Endometrial microvascular endothelial cells (primary cell): ENCODE data around the gene ALOX12B. TPM values are rescaled to one million over a fixed set of nuclear protein-coding genes. Genes with fewer than 3 reads are reported as not detected.
"Not testable (repeated sequence)": the region's sequence is repeated elsewhere in the genome, so short reads cannot be mapped to it uniquely, and the experiment has no call there.

Experiments
- in situ Hi-C: cut with HindIII; loops from 2 replicates; pipeline ENCODE4 v1.10.0; 2017; ENCODE audit warnings: low sequenced_read_pairs, low pct_unique_long_range_greater_than_20kb; ENCODE audit errors: inconsistent ontology term
- total RNA-seq: library from RNA; depleted of rRNA; stranded (reverse); fragments of >200 nt; gene quantifications from one replicate; pipeline ENCODE4 v1.2.3, GENCODE V29; 2015; ENCODE audit errors: inconsistent ontology term

The ALOX12B gene
- total RNA-seq, 1 donor from 2014 or later = not detected

DNA sequence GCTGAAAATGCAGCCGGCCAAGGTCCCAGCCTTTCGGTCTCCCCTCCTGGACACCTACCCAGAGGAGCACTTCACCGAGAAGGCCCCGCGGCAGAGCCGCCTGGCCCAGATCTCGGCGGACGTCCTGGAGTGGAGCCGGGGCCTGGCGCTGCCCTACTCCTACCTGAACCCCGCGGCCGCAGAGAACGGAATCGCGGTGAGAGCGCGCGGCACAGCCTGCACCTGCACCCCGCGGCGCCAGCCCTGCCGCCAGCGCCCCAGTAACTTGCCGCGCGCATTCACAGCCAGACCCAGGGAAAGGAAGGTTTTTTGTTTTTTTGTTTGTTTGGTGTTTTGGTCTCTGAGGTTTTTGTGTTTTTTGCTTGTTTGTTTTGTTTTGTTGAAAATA, 15.2 kb downstream of the ALOX12B start:
- in situ Hi-C loops = no loop called here

DNA sequence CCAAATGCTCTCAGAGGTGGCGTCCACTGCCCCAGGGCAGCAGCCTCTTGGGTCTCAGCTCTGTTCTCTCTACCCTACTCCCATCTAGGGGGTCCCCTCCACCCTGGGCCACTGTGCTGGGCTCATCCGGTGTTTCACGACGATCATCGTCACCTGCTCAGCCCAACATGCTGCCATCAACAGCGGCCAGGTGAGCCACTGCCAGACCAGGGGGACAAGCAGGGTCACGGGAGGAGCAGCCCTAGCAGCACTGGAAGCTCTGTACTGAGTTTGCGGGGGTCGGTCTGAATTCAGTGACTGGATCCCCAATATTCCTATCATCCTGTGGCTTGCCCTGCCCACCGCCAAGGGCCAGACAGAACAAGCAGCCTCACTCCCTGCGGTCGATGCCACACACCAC, 16.0 kb downstream of the ALOX12B start:
- in situ Hi-C loops = no loop called here

DNA sequence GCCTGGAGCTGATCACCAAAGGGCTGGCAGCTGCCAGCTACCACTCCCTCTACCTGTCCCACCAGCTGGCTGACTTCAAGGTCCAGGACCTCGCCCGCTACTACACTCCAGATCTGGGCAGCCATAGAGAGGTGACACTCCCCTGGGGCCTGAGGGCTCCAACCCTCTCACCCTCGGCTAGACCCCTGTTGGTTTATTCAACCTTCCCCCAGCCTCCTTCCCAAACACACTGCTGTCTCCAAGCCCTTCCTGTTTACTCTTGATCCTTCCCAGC, 18.0 kb downstream of the ALOX12B start:
- in situ Hi-C loops = no loop called here

- in situ Hi-C loops = no loop called here
Measured at GRCh38 chr17:8068736-8069586, 18.6 kb downstream of the ALOX12B start.

DNA sequence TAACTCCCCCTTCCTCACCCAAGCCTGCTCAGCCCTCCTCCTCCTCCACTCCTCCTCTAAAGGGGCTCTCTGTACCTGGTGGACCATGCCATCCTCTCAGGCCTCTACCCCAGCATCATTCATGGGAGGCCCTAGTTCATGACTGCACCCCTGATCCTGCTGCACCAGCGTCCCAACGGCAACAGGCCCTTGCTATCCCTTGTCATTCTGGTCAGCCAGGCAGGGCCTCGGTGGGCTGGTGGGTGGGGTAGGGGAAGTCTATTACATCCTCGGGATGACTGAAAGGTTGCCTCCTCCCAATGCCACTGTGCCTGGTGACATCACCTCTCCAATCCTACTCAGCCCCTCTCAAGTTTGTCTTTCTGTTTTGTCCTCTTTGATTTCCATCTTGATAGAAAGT, 19.7 kb downstream of the ALOX12B start:
- in situ Hi-C loops = no loop called here

- in situ Hi-C loops = no loop called here
Measured at GRCh38 chr17:8066841-8067775, 20.4 kb downstream of the ALOX12B start.

DNA sequence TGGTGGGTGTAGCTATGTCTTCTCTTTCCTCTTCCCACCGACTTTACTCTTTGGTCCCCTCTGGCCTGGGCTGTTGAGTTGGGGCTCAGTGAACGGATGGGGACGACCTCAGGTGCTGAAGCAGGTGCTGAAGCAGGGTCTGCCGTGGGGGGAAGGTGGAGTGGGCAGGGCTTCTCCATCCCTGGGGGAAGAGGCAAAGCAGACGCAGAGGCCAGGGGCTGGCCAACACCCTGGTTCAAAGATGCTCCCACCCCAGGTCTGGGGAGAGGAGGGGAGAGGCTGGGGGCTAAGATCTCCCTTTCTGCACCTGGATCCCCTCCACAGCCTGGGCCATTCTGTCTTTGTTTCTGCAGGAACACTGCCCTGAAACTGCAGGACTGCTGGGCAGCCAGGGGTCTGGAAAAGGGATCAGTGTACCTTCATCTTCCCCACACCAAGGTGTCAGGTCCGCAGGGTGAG, 22.9 kb downstream of the ALOX12B start:
- in situ Hi-C loops = no loop called here

- in situ Hi-C loops = no loop called here
Measured at GRCh38 chr17:8063761-8064534, 23.6 kb downstream of the ALOX12B start.

GRCh38 chr17:8062807-8063483, 24.6 kb downstream of the ALOX12B start:
- in situ Hi-C loops = no loop called here

- in situ Hi-C loops = no loop called here
Measured at GRCh38 chr17:8062435-8062806, 25.1 kb downstream of the ALOX12B start.

- in situ Hi-C loops = not testable (repeated sequence)
Measured at GRCh38 chr17:8061851-8062250, 25.7 kb downstream of the ALOX12B start.

DNA sequence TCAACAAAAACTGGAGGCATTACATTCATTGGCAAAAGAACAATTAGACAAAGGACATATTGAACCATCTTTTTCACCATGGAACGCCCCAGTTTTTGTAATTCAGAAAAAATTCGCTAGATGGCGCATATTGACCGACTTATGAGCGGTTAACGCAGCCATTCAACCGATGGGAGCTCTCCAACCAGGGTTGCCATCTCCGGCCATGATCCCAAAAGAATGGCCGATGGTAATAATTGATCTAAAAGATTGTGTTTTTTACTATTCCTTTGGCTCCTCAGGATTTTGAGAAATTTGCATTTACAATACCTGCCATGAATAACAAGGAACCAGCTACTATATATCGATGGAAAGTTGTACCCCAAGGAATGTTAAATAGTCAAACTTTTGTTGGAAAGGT, 27.2 kb downstream of the ALOX12B start:
- in situ Hi-C loops = no loop called here

DNA sequence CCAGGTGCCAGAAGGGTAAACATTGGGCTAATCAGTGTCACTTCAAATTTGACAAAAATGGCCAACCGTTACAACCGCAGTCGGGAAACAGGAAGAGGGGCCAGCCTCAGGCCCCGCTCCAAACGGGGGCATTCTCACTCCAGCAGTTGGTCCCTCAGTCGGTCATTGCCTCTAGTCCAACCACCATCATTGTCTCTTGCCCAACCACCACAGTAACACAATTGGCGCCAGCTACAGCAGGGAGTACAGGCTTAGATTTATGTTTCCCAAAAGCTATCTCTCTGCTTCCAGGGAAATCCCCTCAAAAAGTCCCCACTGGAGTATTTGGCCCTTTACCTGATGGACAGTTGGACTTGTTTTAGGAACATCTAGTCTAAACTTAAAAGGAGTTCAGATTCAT, 28.4 kb downstream of the ALOX12B start:
- in situ Hi-C loops = loop anchor here (10.0 kb wide), 1 partner anchor 56 kb away; the partner anchor contains the start of gene ALOXE3

- in situ Hi-C loops = loop anchor here (10.0 kb wide), 1 partner anchor 57 kb away; the partner anchor contains the start of gene ALOXE3
Measured at GRCh38 chr17:8057691-8058114, 29.8 kb downstream of the ALOX12B start.

GRCh38 chr17:8056976-8057625, 30.4 kb downstream of the ALOX12B start:
- in situ Hi-C loops = loop anchor here (10.0 kb wide), 1 partner anchor 58 kb away; the partner anchor contains the start of gene ALOXE3

DNA sequence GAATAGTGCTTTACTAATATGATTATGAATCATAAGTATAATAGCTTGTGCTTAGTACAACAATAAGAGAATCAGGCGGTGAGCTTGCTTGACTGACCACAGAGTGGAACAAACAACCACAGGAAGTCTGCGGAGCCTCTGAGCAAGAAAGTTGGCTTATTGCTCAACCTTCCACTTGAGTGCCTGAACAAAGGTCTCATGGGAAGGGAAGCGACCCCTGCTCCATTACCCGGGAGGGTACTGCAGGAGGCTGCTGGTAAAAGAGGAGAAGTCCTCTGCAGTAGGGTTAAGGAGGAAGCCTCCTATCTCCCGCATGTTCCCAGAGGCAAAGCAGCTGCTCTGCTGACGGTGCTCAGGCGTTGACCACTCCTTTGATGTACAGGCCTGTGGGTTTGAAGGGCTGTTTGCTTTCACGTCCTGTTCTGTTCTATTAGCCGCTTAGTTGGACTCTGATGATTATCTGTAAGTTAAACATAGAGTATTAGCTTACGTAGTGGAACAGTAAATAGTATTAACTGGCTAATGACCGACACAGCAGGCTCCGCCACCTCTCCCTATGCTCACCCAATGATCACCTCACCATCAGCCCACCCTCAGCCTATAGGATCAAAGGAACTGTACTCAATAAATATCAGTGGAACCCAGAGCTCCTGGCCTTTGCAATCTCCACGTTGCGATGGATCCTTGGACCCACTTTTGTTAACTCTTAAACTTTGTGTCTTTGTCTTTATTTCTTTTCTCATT, 31.1 kb downstream of the ALOX12B start:
- in situ Hi-C loops = loop anchor here (10.0 kb wide), 1 partner anchor 58 kb away; the partner anchor contains the start of gene ALOXE3

GRCh38 chr17:8055851-8056231, 31.7 kb downstream of the ALOX12B start:
- in situ Hi-C loops = loop anchor here (10.0 kb wide), 1 partner anchor 59 kb away; the partner anchor contains the start of gene ALOXE3
